Measurements from ENCODE around the gene GAA.

- TF ChIP-seq POLR2A (IDR thresholded peaks at IDR 0.05), result no peak
- TF ChIP-seq, protein P1, sequence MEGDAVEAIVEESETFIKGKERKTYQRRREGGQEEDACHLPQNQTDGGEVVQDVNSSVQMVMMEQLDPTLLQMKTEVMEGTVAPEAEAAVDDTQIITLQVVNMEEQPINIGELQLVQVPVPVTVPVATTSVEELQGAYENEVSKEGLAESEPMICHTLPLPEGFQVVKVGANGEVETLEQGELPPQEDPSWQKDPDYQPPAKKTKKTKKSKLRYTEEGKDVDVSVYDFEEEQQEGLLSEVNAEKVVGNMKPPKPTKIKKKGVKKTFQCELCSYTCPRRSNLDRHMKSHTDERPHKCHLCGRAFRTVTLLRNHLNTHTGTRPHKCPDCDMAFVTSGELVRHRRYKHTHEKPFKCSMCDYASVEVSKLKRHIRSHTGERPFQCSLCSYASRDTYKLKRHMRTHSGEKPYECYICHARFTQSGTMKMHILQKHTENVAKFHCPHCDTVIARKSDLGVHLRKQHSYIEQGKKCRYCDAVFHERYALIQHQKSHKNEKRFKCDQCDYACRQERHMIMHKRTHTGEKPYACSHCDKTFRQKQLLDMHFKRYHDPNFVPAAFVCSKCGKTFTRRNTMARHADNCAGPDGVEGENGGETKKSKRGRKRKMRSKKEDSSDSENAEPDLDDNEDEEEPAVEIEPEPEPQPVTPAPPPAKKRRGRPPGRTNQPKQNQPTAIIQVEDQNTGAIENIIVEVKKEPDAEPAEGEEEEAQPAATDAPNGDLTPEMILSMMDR (IDR thresholded peaks at IDR 0.05), result no peak
Observed at GRCh38 chr17:80108036-80108971, 6.9 kb downstream of the GAA start.
